BJ (cell line): Measurements from ENCODE around the gene PPP3CA. TPM values are rescaled to one million over a fixed set of nuclear protein-coding genes. Genes with fewer than 3 reads are reported as not detected.

ENCODE experiments used
- CTCF ChIA-PET: fragments of 350-600 bp; formaldehyde crosslinking; extraction: SDS; loops from one replicate; lab custom pipeline; 2021; ENCODE audit warnings: antibody characterized with exemption, inconsistent platforms; lab: Yijun Ruan, JAX
- POLR2A ChIA-PET: fragments of 300-600 bp; sonication (Branson Sonifier 250); formaldehyde crosslinking; extraction: SDS; loops from one replicate; lab custom pipeline; 2021; ENCODE audit warnings: antibody characterized with exemption; lab: Charles Lee
- DNase-seq: peaks from one replicate; pipeline ENCODE4 v3.0.0-alpha.2; 2011; ENCODE audit warnings: low read depth
- H3K27me3 ChIP-seq: 2 replicates; pipeline ENCODE4 v1.6.0; 2011; ENCODE audit warnings: low read length; ENCODE audit not compliant: control insufficient read depth, insufficient read depth
- H3K36me3 ChIP-seq: 2 replicates; pipeline ENCODE4 v1.5.1; 2011; ENCODE audit warnings: low read length; ENCODE audit not compliant: control insufficient read depth, insufficient read depth
- H3K4me3 ChIP-seq: 2 replicates; pipeline ENCODE4 v1.5.1; 2011; ENCODE audit warnings: low read depth, mild to moderate bottlenecking, control low read depth, low read length
- polyA plus RNA-seq: library from polyadenylated mRNA; depleted of rRNA; stranded (reverse); fragments of >200 nt; gene quantifications from 2 replicates; pipeline ENCODE4 v1.2.3, GENCODE V29; 2011
- TF ChIP-seq, protein P1 (sequence below): IDR thresholded peaks from 2 replicates; pipeline ENCODE4 v1.5.1; 2011; ENCODE audit warnings: low read depth, mild to moderate bottlenecking, control low read depth, inconsistent platforms, low read length, moderate library complexity; ENCODE audit not compliant: insufficient read depth

Gene PPP3CA
- polyA plus RNA-seq, 1 experiment: 10.6 TPM

DNA sequence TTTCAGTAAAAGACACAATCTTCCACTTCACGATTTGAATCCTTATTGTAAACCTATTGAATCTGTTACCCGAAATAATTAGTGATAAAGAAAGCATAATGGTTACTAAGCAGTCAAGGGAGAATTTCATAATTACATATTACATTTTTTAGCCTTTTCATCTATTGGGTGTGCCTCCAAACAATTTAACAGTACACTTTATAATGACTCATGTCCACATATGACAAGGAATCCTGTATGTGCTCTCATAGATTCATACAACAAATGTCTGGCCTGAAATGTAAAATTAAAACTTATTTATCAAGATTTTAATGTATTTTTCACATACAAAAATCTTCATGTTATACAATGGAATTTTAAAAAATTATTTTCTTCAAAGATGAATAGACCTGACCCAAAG, 39.4 kb downstream of the PPP3CA start:
- POLR2A ChIA-PET: no interaction called here
- no peak for DNase-seq
- CTCF ChIA-PET: no interaction called here
- H3K36me3 ChIP-seq: no peaks in the 10 kb centered on the region
- H3K27me3 ChIP-seq: no peaks in the 10 kb centered on the region
- TF ChIP-seq, protein P1, sequence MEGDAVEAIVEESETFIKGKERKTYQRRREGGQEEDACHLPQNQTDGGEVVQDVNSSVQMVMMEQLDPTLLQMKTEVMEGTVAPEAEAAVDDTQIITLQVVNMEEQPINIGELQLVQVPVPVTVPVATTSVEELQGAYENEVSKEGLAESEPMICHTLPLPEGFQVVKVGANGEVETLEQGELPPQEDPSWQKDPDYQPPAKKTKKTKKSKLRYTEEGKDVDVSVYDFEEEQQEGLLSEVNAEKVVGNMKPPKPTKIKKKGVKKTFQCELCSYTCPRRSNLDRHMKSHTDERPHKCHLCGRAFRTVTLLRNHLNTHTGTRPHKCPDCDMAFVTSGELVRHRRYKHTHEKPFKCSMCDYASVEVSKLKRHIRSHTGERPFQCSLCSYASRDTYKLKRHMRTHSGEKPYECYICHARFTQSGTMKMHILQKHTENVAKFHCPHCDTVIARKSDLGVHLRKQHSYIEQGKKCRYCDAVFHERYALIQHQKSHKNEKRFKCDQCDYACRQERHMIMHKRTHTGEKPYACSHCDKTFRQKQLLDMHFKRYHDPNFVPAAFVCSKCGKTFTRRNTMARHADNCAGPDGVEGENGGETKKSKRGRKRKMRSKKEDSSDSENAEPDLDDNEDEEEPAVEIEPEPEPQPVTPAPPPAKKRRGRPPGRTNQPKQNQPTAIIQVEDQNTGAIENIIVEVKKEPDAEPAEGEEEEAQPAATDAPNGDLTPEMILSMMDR: no peak
- H3K4me3 ChIP-seq: no peak overlapping the region

DNA sequence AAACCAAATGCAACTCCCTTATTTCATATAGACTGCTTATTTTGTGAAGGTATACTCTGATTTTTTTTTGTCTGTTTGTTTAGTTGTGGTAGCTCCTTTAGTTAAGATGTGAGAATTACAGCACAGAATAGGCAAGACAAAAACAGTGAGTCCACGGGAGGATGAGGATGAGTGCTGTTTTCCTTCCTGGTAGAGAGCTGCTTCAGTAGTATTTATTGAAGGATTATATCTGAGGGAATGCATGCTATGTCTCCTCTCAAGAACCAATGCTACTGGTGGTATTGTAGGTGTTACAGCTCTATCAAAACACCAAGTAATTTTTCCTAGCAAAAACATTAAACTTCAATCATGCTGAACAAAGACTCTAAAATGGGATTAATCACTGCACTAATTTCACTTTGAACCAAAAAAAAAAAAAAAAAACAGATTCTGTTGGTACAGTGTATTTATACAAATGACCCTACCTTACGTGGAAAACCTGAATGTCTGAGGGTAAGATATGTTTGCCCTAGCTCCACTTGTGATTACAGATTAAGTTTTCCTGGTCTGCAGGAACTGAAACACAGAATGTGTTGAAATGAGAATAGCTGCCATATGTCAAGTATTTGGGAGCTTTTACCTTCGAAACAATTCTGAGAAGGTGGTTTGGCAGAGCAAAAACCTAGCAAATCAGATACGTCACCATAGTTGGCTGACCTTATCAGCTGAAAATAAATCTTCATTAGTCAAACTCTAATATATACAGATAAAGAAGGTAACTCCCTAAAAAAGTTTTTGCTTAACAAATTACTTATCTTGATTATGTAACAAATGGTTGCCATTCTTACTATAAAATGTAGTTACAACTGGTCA, 40.3 kb downstream of the PPP3CA start:
- CTCF ChIA-PET: interaction anchor here (0.7 to 1.6 kb wide), 3 partner anchors 14 to 20 kb away, joined by 3 to 4 read pairs (median 3); no protein-coding TSS in a partner anchor
- no peak overlapping the region for H3K4me3 ChIP-seq
- no peaks in the 10 kb centered on the region for H3K27me3 ChIP-seq
- H3K36me3 ChIP-seq: no peaks in the 10 kb centered on the region
- POLR2A ChIA-PET: interaction anchor here (0.6 to 0.7 kb wide), 3 partner anchors 15 to 44 kb away, joined by 7 to 28 read pairs (median 18); no protein-coding TSS in a partner anchor
- DNase-seq: no peak
- TF ChIP-seq, protein P1: no peak

DNA sequence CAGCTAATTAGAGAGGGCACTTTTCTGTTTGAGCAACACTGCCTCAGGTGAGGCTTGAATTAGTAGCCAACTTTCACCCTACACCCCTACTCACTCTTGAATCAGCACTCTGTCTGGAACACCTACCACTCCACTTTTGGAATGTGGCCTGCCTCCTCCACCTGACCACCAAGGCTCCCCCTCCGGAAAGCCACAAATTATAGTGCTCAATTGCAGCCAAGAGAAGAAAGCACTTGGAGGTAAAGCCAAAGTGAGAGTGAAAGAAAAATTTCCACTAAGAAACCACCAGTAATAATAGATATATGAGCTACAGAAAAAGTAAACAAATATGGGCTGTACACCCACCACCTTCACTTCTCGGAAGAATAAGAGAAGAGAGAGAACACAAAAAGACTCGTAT, 41.1 kb downstream of the PPP3CA start:
- ChIA-PET CTCF (interaction anchor here (0.7 to 1.6 kb wide), 3 partner anchors 15 to 19 kb away, joined by 3 to 4 read pairs (median 3); no protein-coding TSS in a partner anchor), POLR2A (interaction anchor here (0.6 to 0.7 kb wide), 2 partner anchors 16 to 43 kb away, joined by 18 to 28 read pairs; no protein-coding TSS in a partner anchor)
- no peaks in the 10 kb centered on the region for H3K27me3 ChIP-seq
- H3K4me3 ChIP-seq: no peak overlapping the region
- no peaks in the 10 kb centered on the region for H3K36me3 ChIP-seq
- TF ChIP-seq, protein P1: no peak
- no peak for DNase-seq

DNA sequence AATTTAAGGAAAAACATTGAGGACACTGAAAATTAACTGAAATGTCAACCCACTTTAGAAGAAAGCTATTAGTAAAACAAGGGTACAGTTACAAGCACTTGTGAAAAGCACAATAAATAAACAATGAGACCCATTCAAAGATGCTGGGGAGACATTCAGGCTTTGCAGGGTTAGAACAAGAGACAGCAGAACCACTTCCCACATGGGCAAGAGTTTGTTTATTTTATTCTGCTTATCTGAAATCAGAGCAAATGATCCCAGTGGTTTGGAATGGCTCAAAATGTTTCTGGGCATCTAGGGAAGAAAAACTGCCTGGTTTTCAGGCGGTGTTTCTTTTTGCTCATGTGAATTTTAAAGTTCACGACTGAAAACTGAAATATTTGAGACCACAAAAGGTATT, 42.4 kb downstream of the PPP3CA start:
- POLR2A ChIA-PET: no interaction called here
- no peak for DNase-seq
- Histone ChIP-seq H3K4me3 (no peak overlapping the region), H3K36me3 (no peaks in the 10 kb centered on the region), H3K27me3 (no peaks in the 10 kb centered on the region)
- TF ChIP-seq, protein P1: no peak
- CTCF ChIA-PET: no interaction called here

DNA sequence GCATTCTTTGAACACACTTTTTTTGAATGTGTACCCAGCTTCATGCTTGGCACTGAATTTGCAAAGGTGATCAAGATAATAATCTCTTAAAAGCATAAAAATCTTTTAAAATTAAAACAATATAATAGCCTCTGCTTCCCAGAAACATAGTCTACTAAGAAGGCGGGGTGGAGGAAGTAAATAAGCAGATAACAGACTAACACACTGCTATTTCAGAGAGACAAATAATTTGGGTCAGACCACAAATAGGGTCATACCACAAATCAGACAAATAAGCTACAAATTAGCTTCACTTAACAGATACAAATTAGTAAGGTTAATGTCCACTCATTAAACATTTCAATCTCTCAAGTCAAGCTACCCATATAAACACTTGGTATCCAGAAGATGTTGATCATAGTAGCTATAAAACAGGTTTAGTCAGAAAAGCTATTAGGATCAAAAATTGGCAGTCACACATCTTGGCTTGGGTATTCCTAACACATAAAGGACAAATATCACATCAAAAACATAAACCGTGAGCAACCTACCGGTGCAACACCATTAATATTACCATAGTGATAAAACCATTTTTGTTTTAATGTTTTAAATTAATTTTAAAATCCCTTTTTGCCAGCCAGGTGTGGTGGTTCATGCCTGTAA, 47.3 kb downstream of the PPP3CA start:
- CTCF ChIA-PET: no interaction called here
- Histone ChIP-seq H3K4me3 (no peak overlapping the region), H3K36me3 (no peaks in the 10 kb centered on the region), H3K27me3 (no peaks in the 10 kb centered on the region)
- DNase-seq: no peak
- TF ChIP-seq, protein P1: no peak
- POLR2A ChIA-PET: no interaction called here
